Progenitor cell of endocrine pancreas (in vitro differentiated cells): ENCODE measurements around the gene SPPL3. TPM values are rescaled to one million over a fixed set of nuclear protein-coding genes. Genes with fewer than 3 reads are reported as not detected.
"Not testable (repeated sequence)": the region's sequence is repeated elsewhere in the genome, so short reads cannot be mapped to it uniquely, and the experiment has no call there.

Experiments used
- DNase-seq: peaks from one replicate; pipeline ENCODE4 v3.0.0; 2021; ENCODE audit warnings: low spot score; ENCODE audit not compliant: unreplicated experiment
- H3K27ac Mint-ChIP-seq: 2 replicates; pipeline ENCODE4 v1.8.0; 2021; ENCODE audit warnings: mild to moderate bottlenecking, moderate library complexity, mixed read lengths
- H3K27me3 Mint-ChIP-seq: 2 replicates; pipeline ENCODE4 v1.8.0; 2021; ENCODE audit warnings: mixed read lengths
- H3K36me3 Mint-ChIP-seq: 2 replicates; pipeline ENCODE4 v1.8.0; 2022; ENCODE audit warnings: mixed read lengths; ENCODE audit not compliant: insufficient read depth
- H3K4me1 Mint-ChIP-seq: 2 replicates; pipeline ENCODE4 v1.8.0; 2021; ENCODE audit warnings: low read depth, mixed read lengths
- H3K4me3 Mint-ChIP-seq: 2 replicates; pipeline ENCODE4 v1.8.0; 2021; ENCODE audit warnings: low read depth, mild to moderate bottlenecking, moderate library complexity, mixed read lengths
- H3K9me3 Mint-ChIP-seq: 2 replicates; pipeline ENCODE4 v1.8.0; 2021; ENCODE audit warnings: low read depth, mixed read lengths
- CTCF ChIP-seq: fragments of 200-600 bp; sonication (generic); IDR thresholded peaks from one replicate; pipeline ENCODE4 v1.5.0; 2021; ENCODE audit warnings: antibody characterized with exemption, mild to moderate bottlenecking; ENCODE audit not compliant: unreplicated experiment
- total RNA-seq: library from RNA; stranded (reverse); gene quantifications from 2 replicates; pipeline ENCODE4 v1.2.1, GENCODE V29; 2021

SPPL3 gene
- total RNA-seq, 1 donor from 2014 or later, result 70.2 TPM

- Mint-ChIP-seq H3K27me3 (no peaks in the 10 kb centered on the region), H3K27ac (no peak overlapping the region), H3K4me1 (peaks cover 24% of the 10 kb centered on the region), H3K4me3 (no peak overlapping the region), H3K36me3 (peaks cover 6% of the 10 kb centered on the region), H3K9me3 (no peaks in the 10 kb centered on the region)
- no peak for DNase-seq
- no peak for TF ChIP-seq CTCF
These were observed 62.6 kb downstream of the SPPL3 start for GRCh38 chr12:120841525-120841924.

- no peak for DNase-seq
These were observed 64.7 kb downstream of the SPPL3 start for GRCh38 chr12:120839503-120839902.

GRCh38 chr12:120838629-120839383 is 65.4 kb downstream of the SPPL3 start:
- H3K27me3 Mint-ChIP-seq, H3K36me3 Mint-ChIP-seq, H3K9me3 Mint-ChIP-seq, H3K27ac Mint-ChIP-seq, DNase-seq, H3K4me3 Mint-ChIP-seq: not testable (repeated sequence)
- H3K4me1 Mint-ChIP-seq, result peaks cover 20% of the 10 kb centered on the region

More at GRCh38 chr12:120839503-120839902, 64.7 kb downstream of the SPPL3 start:
- no peaks in the 10 kb centered on the region for H3K27me3 Mint-ChIP-seq
- no peak for TF ChIP-seq CTCF
- H3K27ac Mint-ChIP-seq, result no peak overlapping the region
- no peaks in the 10 kb centered on the region for H3K9me3 Mint-ChIP-seq
- no peak overlapping the region for H3K4me3 Mint-ChIP-seq
- peaks cover 25% of the 10 kb centered on the region for H3K4me1 Mint-ChIP-seq
- peaks cover 6% of the 10 kb centered on the region for H3K36me3 Mint-ChIP-seq

- Mint-ChIP-seq H3K4me1 (peaks cover 13% of the 10 kb centered on the region), H3K36me3 (peaks cover 5% of the 10 kb centered on the region), H3K9me3 (no peaks in the 10 kb centered on the region), H3K27ac (no peak overlapping the region), H3K4me3 (no peak overlapping the region), H3K27me3 (no peaks in the 10 kb centered on the region)
- no peak for TF ChIP-seq CTCF
- no peak for DNase-seq
These were observed 68.0 kb downstream of the SPPL3 start for GRCh38 chr12:120836114-120836684.

GRCh38 chr12:120835657-120836056 is 68.5 kb downstream of the SPPL3 start:
- Mint-ChIP-seq H3K27ac (peak overlapping the region; percentile 49), H3K36me3 (peaks cover 5% of the 10 kb centered on the region), H3K27me3 (no peaks in the 10 kb centered on the region), H3K9me3 (no peaks in the 10 kb centered on the region), H3K4me1 (peaks cover 18% of the 10 kb centered on the region), H3K4me3 (no peak overlapping the region)
- DNase-seq, result no peak
- TF ChIP-seq CTCF, result no peak

- Mint-ChIP-seq H3K9me3 (no peaks in the 10 kb centered on the region), H3K4me1 (peaks cover 19% of the 10 kb centered on the region), H3K27me3 (no peaks in the 10 kb centered on the region), H3K36me3 (peaks cover 2% of the 10 kb centered on the region), H3K27ac (peak overlapping the region; percentile 49), H3K4me3 (no peak overlapping the region)
- TF ChIP-seq CTCF, result no peak
- no peak for DNase-seq
These were observed 68.9 kb downstream of the SPPL3 start for GRCh38 chr12:120835304-120835612.
